ENCODE measurements around the gene GON4L. TPM values are rescaled to one million over a fixed set of nuclear protein-coding genes. Genes with fewer than 3 reads are reported as not detected.
"Not testable (repeated sequence)": the region's sequence is repeated elsewhere in the genome, so short reads cannot be mapped to it uniquely, and the experiment has no call there.

The GON4L gene
- total RNA-seq, 1 donor from 2014 or later: 25.9 TPM

GRCh38 chr1:155812878-155813277, 44.1 kb downstream of the GON4L start:
- no peak for ATAC-seq

GRCh38 chr1:155809088-155809487, 47.9 kb downstream of the GON4L start:
- ATAC-seq: no peak

GRCh38 chr1:155801149-155801548, 55.9 kb downstream of the GON4L start:
- ATAC-seq: no peak

- ATAC-seq: not testable (repeated sequence)
Observed at GRCh38 chr1:155795618-155796017, 61.4 kb downstream of the GON4L start.

GRCh38 chr1:155794605-155795245, 62.3 kb downstream of the GON4L start:
- no peak for ATAC-seq

GRCh38 chr1:155793213-155793612, 63.8 kb downstream of the GON4L start:
- no peak for ATAC-seq

- no peak for ATAC-seq
Observed at GRCh38 chr1:155777582-155777981, 79.4 kb downstream of the GON4L start.

- ATAC-seq: no peak
Observed at GRCh38 chr1:155776414-155776813, 80.6 kb downstream of the GON4L start.

- no peak for ATAC-seq
Observed at GRCh38 chr1:155773221-155773620, 83.8 kb downstream of the GON4L start.

- no peak for ATAC-seq
Observed at GRCh38 chr1:155769257-155769656, 87.8 kb downstream of the GON4L start.

- not testable (repeated sequence) for ATAC-seq
Observed at GRCh38 chr1:155767399-155767989, 89.5 kb downstream of the GON4L start.

GRCh38 chr1:155763989-155764388, 93.0 kb downstream of the GON4L start:
- not testable (repeated sequence) for ATAC-seq

GRCh38 chr1:155763090-155763815, 93.8 kb downstream of the GON4L start:
- ATAC-seq: peak; percentile 89

GRCh38 chr1:155761736-155762405, 95.1 kb downstream of the GON4L start:
- no peak for ATAC-seq

- no peak for ATAC-seq
Observed at GRCh38 chr1:155760751-155761475, 96.1 kb downstream of the GON4L start.

- peak; percentile 42 for ATAC-seq
Observed at GRCh38 chr1:155759966-155760630, 96.9 kb downstream of the GON4L start.

- not testable (repeated sequence) for ATAC-seq
Observed at GRCh38 chr1:155759017-155759416, 98.0 kb downstream of the GON4L start.

- not testable (repeated sequence) for ATAC-seq
Observed at GRCh38 chr1:155748141-155748540, 108.9 kb downstream of the GON4L start.

- not testable (repeated sequence) for ATAC-seq
Observed at GRCh38 chr1:155747586-155747985, 109.4 kb downstream of the GON4L start.

- ATAC-seq: peak; percentile 97
Observed at GRCh38 chr1:155745284-155746228, 111.5 kb downstream of the GON4L start.
